GM21515 (cell line): ENCODE results near the gene CSNK1G1.
A peak's percentile ranks its signal among the peaks of the same experiment; 100 is the strongest.

Experiments
- ATAC-seq: cut with Tn5 transposase; IDR thresholded peaks from one replicate; pipeline ENCODE4 v1.9.1; 2021; ENCODE audit not compliant: unreplicated experiment

Gene CSNK1G1

DNA sequence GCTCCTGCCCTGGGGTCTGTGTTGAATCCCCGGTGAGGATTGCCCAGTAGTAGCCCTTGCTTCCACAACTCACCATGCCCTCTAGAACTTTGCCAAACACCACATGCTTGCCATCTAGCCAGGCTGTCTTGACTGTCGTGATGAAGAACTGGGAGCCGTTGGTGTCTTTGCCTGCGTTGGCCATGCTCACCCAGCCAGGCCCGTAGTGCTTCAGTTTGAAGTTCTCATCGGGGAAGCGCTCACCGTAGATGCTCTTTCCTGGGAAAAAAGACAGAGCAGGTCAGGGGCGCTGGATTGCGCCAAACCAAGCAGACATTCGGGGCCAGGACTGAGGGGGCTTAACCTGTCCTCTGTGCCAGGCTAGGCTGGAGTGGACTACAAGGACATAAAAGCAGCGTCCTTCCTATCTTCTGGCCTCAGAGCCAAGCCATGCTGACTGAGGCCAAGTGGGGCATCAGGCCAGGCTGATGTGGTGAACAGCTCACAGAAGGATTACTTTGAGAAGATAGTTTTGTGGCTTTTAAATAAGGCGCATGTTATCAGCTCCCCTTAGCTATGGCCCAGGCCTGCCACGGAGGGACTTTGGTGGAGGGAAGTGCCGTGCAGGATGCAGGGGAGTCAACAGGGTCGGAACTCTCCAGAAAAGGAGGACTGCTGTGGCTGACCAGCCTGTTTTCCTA is 199.2 kb downstream of the CSNK1G1 start:
- ATAC-seq: no peak

DNA sequence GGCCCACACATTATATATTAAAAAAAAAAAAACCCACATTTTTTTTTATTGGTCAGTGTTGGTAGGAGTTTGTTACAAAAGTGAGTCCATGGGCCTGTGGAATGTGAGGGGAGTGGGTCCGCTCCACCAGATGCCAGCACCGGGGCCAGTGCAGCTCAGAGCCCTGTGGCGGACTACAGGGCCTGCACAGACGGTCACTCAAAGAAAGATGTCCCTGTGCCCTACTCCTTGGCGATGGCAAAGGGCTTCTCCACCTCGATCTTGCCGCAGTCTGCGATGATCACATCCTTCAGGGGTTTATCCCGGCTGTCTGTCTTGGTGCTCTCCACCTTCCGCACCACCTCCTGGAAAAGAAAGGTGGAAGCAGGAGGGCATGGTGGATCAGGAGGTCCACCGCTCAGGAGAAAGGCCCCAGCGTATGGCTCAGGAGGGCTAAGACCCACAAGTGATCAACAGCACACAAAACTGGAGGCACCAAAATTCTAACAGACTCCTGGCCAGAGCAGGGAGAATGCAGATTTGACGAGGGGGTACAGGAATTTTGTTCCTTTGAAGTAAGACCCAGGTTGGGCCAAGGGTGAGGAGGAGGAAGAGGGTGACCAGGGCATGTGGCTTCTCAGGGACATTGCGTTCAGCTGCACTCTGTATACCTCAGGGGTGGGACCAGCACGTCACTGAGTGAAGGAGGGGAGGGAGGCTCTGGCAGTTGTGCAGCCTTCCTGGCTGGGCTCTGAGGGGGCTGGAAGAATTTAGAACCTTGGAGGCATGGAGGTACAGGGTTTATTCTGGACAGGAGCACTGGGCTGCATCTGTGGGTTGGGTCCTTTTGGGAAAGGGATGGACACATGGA is 199.9 kb downstream of the CSNK1G1 start:
- no peak for ATAC-seq

DNA sequence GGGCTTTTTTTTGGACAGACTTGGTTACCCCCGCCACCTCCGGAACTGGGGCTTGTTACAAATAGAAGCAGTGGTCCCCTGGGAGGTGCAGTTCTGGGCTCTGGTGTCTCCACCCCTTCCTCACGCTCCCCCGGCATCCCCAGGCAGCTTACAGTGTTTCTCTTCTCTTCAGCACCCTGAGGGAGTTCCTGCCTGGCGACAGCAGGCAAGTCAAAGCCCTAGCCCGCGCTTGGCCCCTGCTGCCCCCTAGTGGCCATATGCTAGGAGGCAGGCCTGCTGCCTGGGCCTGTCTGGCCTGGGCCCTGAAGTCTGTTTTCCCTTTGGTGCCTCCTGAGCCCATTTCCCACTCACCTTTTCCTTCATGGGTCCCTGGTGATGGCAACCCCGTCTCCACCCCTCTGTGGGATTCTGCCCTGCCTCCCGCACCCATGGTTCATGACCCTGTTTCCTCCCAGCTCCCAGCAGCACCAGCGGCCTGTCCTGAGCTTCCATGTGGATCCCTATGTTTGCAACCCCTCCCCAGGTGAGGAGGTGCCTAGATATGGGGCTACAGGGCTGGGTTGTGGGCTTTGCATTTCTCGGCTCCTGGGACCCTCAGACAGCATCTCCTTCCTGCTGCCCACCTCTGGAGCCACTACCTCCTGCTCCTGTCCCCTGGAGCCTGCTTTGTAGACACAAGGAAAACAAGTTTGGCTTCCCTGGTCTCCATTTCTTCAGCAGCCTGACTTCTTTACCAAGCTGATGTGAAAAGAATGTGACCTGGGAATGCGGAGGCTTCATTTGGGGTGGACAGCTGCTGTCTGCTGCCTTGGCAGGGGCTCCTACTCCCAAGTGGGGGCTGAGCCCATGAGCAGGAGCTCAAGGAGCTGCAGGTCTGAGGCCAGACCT is 202.2 kb downstream of the CSNK1G1 start:
- ATAC-seq: peak; percentile 48

DNA sequence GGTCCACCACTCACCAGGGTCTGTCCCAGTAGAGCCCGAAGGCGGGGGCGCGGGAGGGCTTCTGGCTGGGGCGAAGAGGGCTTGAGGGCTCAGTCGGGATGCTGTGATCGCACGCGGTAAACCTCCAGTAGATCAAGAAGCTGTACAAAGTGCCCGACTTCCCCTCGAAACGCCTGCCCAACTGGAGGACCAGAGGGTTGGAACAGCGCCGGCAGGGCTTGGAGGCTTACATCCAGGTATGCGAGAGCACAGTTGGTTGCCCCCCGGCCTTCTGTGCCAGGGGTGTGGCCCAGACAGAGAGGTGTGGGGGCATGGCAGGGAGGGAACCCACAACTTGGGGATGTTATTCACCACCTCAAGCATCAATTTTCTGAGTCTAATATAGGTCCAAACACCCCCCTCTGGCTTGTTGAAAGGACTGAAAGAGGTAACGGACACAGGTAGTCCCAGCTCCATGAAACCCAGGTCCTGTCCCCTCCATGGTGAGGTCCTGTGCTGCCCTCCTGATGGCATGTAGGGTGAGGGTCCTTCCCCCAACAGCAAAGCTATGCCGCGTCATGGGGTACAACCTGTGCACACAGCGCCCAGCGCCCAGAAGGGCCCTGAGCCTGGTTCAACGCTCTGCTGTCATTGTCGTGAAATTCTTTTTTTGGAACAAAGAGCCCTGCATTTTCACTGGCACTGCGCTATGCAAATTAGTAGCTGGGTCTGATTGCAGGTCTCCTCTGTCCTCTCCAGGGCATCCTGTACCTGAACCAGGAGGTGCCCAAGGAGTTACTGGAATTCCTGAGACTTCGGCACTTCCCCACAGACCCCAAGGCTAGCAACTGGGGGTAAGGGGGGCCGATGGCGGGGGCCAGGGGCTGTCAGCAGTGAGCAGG is 203.2 kb downstream of the CSNK1G1 start:
- ATAC-seq: peak; percentile 11

DNA sequence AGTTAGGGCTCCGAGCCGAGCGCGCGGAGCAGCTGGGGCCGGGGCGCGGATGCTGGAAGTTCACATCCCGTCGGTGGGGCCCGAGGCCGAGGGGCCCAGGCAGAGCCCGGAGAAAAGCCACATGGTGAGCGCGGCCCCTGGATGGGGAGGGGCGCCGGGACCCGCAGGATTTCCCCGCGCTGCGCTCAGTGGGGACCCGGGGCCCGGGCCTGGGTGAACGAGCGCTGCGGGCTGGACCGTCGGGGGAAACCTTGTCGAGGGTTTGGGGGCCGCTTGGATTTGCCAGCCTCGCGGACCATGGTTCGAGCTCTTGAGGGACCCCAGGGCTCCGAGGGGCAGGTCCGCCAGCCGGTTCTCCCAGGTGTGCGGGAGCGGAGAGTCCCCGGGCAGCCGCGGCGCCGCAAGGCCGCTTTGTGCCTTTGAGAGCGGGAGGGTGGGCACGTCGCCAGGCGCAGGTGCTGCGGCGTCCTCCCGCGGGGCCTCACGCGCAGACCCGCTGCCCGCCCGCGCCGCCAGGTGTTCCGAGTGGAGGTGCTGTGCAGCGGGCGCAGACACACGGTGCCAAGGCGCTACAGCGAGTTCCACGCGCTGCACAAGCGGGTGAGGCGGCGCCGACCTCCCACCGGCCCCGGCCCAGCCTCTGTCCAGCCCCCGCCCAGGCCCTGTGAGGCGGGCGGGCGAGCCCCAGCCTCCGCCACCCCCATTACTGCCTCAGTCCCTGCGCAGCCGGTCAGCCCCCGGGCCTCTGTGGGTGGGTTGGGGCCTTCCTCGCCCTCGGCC is 204.1 kb downstream of the CSNK1G1 start, which contains the start of gene SNX22:
Gene SNX22, plus strand, starts transcription at position 5 of the 780 bp plus-strand sequence. Its CDS starts 45 bp downstream, at position 50.
- ATAC-seq: peak; percentile 4

- ATAC-seq: no peak
These were observed 205.9 kb downstream of the CSNK1G1 start for GRCh38 chr15:64149893-64150578.

DNA sequence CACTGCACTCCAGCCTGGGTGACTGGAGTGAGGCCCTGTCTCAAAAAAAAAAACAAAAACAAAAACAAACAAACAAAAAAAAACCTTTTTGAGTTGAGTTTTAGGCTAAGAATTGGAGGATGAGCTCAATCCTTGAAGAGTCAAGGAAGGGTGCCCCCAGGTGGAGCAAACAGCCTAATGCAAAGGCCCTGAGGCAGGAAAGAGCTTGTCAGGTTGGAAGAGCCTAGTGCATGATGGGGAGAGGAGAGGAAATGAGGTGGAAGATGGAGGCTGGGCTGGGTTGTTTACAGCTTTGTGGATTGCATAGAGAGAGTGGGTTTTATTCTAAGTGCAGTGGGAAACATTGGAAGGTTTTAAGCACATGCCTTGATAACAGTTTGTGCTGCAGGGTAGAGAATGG is 206.5 kb downstream of the CSNK1G1 start:
- ATAC-seq: no peak

DNA sequence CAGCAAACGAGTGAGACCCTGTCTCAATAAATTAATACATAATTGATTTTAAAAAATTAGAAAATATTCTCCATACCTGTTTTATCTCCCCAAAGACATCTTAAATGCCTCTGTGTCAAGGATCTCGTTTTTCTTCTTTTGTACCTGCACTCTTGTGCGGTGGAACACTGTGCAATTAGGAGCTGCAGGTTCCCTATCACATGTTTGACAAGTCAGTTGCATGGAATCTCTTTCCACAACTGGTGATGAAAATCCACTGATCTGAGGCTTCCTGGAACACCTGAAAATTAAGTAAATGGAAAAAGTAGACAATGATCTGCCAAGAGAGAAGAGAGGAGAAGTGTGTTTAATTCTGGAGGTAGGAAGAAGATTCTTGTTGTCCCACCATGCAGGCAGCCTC is 207.4 kb downstream of the CSNK1G1 start:
- no peak for ATAC-seq

GRCh38 chr15:64148168-64148567 is 207.8 kb downstream of the CSNK1G1 start:
- ATAC-seq: no peak

DNA sequence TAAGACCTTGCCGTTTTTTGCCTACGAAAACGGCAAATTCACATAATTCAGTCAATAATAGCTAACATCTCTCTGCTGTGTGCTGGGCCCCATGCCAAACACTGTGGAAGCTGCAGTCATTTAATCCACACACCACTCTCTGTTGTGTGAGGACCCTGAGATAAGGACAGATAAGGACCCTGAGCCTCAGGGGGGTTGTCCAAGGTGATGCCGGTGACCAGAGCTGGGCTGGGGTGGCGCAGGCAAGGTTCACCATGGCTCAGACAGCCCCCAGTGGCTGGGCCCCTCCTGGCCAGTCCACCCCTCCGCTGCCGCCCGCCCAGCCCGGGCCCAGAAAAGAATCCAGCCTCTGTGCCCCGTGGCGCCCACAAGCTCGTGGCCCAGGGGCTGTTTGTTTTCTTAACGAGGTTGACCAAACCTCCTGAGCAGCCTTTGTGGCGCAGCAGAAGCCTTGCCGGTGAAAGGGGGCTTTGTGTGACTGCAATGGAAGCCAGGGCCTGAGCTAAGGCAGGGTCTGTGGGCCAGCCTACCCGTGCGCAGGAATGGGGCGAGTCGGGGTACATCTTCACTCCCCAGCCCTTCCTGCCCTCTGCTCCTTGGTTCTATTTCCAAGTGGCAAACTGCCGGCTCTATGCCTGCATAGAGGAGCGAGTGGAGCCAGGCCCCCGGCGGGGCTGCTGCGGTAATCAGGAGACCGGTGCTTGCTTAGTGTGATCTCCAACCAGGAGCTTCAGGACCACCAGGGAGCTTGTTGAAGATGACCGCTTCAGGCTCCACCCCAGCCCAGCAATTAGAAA is 208.9 kb downstream of the CSNK1G1 start:
- no peak for ATAC-seq

- no peak for ATAC-seq
These were observed 209.5 kb downstream of the CSNK1G1 start for GRCh38 chr15:64146520-64146884.

DNA sequence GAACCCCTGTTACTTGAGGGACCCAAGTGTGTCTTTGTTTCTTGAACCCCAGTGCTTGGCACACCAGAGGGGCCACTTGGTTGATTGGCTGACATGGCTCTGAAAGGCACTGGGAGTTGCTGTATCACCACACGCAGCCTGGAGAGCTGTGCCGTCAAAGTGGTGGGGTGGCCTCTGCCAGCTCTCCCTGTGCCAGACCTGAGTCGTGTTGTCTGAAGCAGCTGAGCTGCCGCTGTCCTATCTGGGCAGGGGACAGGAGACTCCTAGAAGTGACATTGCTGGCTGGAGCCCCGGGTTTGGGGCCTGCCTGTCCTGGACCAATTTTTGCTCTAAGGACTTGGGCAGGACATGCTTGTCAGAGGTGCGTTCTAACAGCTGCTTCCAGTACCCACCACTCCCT is 209.9 kb downstream of the CSNK1G1 start:
- no peak for ATAC-seq

- peak; percentile 64 for ATAC-seq
These were observed 211.2 kb downstream of the CSNK1G1 start for GRCh38 chr15:64144565-64145281.

GRCh38 chr15:64144192-64144564 is 211.8 kb downstream of the CSNK1G1 start:
- no peak for ATAC-seq

GRCh38 chr15:64143276-64143675 is 212.7 kb downstream of the CSNK1G1 start:
- ATAC-seq: no peak

- no peak for ATAC-seq
These were observed 214.0 kb downstream of the CSNK1G1 start for GRCh38 chr15:64141798-64142512.
